NCI-H1105 treated with DMSO at 0.1 percent for 48 hours (cell line): ENCODE data around the gene KNG1.

Source experiments
- DNase-seq: peaks from one replicate; lab custom pipeline; 2025; lab: John Stamatoyannopoulos, UW

KNG1 gene

DNA sequence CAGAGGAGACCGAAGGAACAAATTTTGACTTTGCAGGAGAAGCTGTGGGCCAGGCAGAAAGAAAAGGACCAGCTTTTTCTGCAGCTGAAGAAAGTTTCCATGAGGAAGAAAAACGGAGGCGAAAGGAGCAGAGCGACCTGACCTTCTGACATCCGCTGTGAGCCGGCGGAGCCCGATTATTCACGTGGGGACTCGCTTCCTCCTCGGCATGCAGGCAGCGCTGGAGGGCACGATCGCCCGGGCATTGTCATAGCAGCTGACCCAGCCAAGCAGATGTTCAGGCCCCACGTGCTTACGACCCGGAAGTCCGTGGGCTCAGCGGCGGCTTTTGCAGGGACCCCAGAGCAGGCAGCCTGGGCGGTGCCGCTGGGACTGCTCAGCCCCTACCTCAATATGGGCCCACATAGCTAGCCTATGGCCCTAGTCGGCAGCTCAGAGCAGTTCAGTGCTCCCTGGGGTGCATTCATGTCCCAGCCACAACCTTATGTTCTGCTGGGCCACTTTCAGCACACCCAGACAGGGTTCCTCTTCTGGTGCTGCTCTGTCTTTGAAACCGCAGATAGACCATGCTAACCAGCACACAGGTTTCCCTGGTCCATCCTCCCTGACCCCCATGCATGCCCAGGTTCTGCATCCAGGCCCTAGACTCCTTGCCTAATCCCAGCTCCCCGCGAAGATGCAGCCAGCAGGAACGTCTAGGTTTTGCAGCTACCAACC, 55.7 kb downstream of the KNG1 start:
- DNase-seq = no peak

GRCh38 chr3:186775999-186776398, 58.8 kb downstream of the KNG1 start:
- no peak for DNase-seq

DNA sequence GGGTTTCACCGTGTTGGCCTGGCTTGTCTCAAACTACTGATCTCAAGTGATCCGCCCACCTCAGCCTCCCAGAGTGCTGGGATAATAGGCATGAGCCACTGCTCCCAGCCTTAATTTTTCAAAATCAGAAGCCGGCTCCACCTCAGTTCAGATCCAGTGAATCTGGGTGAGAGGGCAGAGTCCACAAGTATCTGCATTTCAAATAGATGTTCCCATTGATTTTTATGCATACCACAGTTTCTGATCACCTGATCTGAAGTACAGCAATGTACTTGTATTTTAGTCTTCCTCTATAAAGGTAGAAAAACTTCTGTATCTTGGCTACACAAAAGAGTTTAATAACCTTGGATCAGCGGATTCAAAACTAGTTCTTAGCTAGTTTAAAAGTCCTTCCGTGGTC, 62.0 kb downstream of the KNG1 start:
- no peak for DNase-seq

GRCh38 chr3:186782542-186783057, 65.4 kb downstream of the KNG1 start:
- peak; percentile 69 for DNase-seq

DNA sequence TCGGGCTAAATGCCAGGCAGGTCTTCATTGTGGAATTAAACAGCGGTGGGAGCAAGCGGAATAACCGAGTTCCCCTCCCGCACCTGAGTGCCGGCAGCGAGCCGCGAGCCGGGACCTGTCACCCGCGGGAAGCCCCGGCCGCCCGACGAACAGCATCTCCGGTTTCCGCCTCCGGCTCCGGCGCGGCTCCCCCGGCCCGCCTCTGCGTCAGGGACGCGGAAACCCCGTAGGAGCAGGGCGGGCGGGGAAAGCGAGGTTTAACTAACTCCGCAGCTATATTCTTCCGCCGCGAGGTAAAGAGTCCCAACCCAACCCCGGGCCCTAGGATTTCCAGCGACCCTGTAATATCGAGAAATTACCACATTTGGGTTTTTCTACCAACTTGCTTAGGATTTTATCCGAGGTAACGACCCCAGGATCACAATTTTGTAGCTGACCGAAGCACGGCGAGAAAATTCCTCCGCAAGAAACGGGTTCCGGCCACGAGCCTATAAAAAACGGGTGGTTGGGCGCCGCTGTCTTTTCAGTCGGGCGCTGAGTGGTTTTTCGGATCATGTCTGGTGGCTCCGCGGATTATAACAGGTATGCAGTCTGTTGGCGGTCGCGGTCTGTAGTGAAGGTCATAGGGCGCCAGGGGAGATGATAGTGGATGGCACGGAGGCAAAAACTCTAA, 66.0 kb downstream of the KNG1 start, which contains the start of gene EIF4A2:
EIF4A2 (plus strand) TSS at position 520 of the 673 bp plus-strand sequence; CDS start at position 554, 34 bp downstream.
- DNase-seq = peak; percentile 93

- DNase-seq = peak; percentile 59
Measured at GRCh38 chr3:186783731-186784515, 66.8 kb downstream of the KNG1 start.

DNA sequence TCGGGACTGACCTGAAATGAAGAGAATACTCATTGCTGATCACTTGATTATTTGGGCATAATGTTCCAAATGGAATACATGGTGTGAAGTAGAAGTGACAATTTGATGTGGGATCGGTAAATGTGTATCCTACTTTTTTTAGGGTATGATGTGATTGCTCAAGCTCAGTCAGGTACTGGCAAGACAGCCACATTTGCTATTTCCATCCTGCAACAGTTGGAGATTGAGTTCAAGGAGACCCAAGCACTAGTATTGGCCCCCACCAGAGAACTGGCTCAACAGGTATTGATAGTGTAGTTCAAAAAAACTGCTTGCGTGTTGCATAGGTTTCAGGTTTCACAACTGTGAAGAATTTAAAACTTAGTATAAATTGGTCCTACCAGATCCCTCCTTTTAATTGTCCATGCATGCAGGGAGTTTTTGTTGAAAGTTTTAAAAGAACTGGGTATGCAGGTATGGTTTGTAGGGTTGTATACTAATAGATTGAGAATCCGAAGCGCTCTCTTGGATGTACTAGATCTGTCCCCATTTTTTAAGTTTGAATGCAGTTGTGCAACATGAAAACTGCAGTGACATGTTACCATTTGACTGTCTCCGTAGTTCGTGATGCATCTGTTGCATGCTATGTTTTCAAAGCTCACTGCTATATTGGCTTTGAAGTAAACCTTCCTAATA, 67.8 kb downstream of the KNG1 start:
- no peak for DNase-seq

DNA sequence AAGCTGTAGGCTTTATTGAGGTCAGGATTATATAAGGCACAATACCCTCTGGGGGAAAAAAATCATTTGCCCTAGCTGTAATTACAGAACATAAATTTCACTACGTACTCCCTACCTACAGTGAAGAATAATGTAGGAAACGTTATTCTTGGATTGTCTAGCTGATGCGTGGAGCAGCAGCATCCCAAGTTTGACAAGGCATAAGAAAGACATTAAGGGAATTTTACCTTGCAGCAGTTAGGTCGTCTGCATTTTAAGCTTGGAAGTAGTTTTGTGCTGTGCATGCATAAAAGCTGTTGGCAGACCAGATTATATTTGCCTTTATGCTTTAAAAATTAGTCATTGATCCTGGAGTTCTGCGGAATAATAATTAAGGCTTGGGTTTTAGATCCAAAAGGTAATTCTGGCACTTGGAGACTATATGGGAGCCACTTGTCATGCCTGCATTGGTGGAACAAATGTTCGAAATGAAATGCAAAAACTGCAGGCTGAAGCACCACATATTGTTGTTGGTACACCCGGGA, 68.4 kb downstream of the KNG1 start:
- no peak for DNase-seq

DNA sequence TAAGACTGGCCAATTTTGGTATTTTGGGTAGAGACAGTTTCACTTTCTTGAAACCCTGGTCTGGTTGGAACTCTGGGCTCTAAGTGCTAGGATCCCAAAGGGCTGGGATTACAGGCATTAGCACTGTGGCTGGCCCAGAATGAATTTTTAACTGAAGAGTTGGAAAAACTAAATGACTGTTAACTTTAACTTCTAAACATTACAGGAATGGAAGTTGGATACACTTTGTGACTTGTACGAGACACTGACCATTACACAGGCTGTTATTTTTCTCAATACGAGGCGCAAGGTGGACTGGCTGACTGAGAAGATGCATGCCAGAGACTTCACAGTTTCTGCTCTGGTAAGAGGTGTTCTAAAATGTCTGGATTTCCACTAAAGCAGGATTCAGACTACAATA, 69.8 kb downstream of the KNG1 start:
- no peak for DNase-seq

GRCh38 chr3:186787642-186788481, 70.7 kb downstream of the KNG1 start:
- no peak for DNase-seq

- peak; percentile 24 for DNase-seq
Measured at GRCh38 chr3:186788482-186789370, 71.6 kb downstream of the KNG1 start.

GRCh38 chr3:186789554-186790260, 72.5 kb downstream of the KNG1 start:
- peak; percentile 27 for DNase-seq

GRCh38 chr3:186790261-186790981, 73.3 kb downstream of the KNG1 start:
- DNase-seq = no peak
